ENCODE data around the gene PEX14. TPM values are rescaled to one million over a fixed set of nuclear protein-coding genes. Genes with fewer than 3 reads are reported as not detected.

The PEX14 gene
- total RNA-seq, 1 experiment from 2014 or later, result 29.3 TPM

GRCh38 chr1:10602936-10603335 is 128.2 kb downstream of the PEX14 start:
- no TSS peak for BruUV-seq (replicated peaks)
- POLR2A ChIA-PET, result no interaction called here

More at GRCh38 chr1:10602936-10603335, 128.2 kb downstream of the PEX14 start:
- H3K36me3 ChIP-seq (ENCODE audit: control insufficient read depth in 1 of 2, insufficient read depth in 2 of 2, low read length in 2 of 2), result no peaks in the 10 kb centered on the region
- no peaks in the 10 kb centered on the region for H4K20me1 ChIP-seq (ENCODE audit: insufficient read depth)
- no peak overlapping the region for H3K27ac ChIP-seq (ENCODE audit: low read depth, low read length)
- ChIA-PET RAD21 (ENCODE audit: low non-redundant PET in 1 of 2, low total read pairs in 2 of 2, uncharacterized antibody in 2 of 2, unreplicated experiment in 2 of 2) (no interaction called here), CTCF (no interaction called here)
- no peaks in the 10 kb centered on the region for H3K27me3 ChIP-seq (ENCODE audit: insufficient read depth, low read length)
- no peaks in the 10 kb centered on the region for H3K79me2 ChIP-seq (ENCODE audit: insufficient read depth, low read length)
- no peaks in the 10 kb centered on the region for H3K9me3 ChIP-seq (ENCODE audit: control insufficient read depth in 1 of 2, insufficient read depth in 1 of 2, low read depth in 1 of 2, low read length in 2 of 2)
- H2AFZ ChIP-seq (ENCODE audit: low read depth, low read length, poor library complexity, severe bottlenecking), result no peak overlapping the region
- ATAC-seq (no peak), DNase-seq (ENCODE audit: low read depth, low spot score) (no peak)
- H3K4me3 ChIP-seq (replicated peaks in 1 of 2; ENCODE audit: low read depth in 1 of 2, low read length in 2 of 2), result no peak overlapping the region
- intact Hi-C loops (cut with micrococcal nuclease), result no loop called here
- peaks cover 22 to 23% of the 10 kb centered on the region in 2 experiments for H3K4me1 ChIP-seq (ENCODE audit: control insufficient read depth in 1 of 2, insufficient read depth in 2 of 2, low read length in 2 of 2)
- no peak overlapping the region for H3K9ac ChIP-seq (ENCODE audit: low read length)
- no peak overlapping the region for H3K4me2 ChIP-seq (ENCODE audit: low read length)
- no peaks in the 10 kb centered on the region for H3K9me2 ChIP-seq (ENCODE audit: insufficient read depth)
- no peak for TF ChIP-seq RAD21 (IDR thresholded peaks at IDR 0.05; ENCODE audit: low read depth)
- no peak for TF ChIP-seq ZBTB33 (IDR thresholded peaks at IDR 0.05; ENCODE audit: extremely low read depth, insufficient replicate concordance, low read length)
- no peak for TF ChIP-seq SRF (IDR thresholded peaks at IDR 0.05; ENCODE audit: low read depth)
- no peak for TF ChIP-seq MAX (IDR thresholded peaks at IDR 0.05)
- TF ChIP-seq TCF7L2 (IDR thresholded peaks at IDR 0.05; ENCODE audit: borderline replicate concordance, extremely low read depth, insufficient read depth, insufficient read length), result no peak
- no peak for TF ChIP-seq SIN3A (IDR thresholded peaks at IDR 0.05; ENCODE audit: low read depth)
- no peak for TF ChIP-seq EZH2phosphoT487 (IDR thresholded peaks at IDR 0.05; ENCODE audit: borderline replicate concordance)
- TF ChIP-seq JUND (IDR thresholded peaks at IDR 0.05), result no peak
- no peak for TF ChIP-seq FOSL1 (IDR thresholded peaks at IDR 0.05; ENCODE audit: low read depth)
- TF ChIP-seq CBX3 (IDR thresholded peaks at IDR 0.05; ENCODE audit: low read depth), result no peak
- TF ChIP-seq POLR2AphosphoS5 (IDR thresholded peaks at IDR 0.05; ENCODE audit: low read depth, low read length), result no peak
- no peak for TF ChIP-seq ELF1 (IDR thresholded peaks at IDR 0.05; ENCODE audit: borderline replicate concordance, low read depth)
- no peak for TF ChIP-seq CEBPB (IDR thresholded peaks at IDR 0.05; ENCODE audit: low read depth)
